Gastroesophageal sphincter (tissue), 4 donors: Measurements from ENCODE around the gene SYNGR3. TPM values are rescaled to one million over a fixed set of nuclear protein-coding genes. Genes with fewer than 3 reads are reported as not detected.

Experiments
- ATAC-seq: fragments of 150-250 bp; one replicate; pipeline ENCODE4 v1.9.1; 2016; ENCODE audit warnings: mild to moderate bottlenecking, moderate library complexity
- H3K27ac ChIP-seq, 4 donors: fragments of 200-600 bp; sonication (generic) in 3 of 4; 1 replicate in 3 of 4; 2 replicates in 1 of 4; pipeline ENCODE4 v1.5.1; 2016 to 2019
- H3K27me3 ChIP-seq: fragments of 200-600 bp; sonication (generic); one replicate; pipeline ENCODE4 v1.5.1; 2019
- H3K36me3 ChIP-seq, 2 donors: fragments of 200-600 bp; sonication (generic); one replicate each; pipeline ENCODE4 v1.5.1; 2019; ENCODE audit warnings: control low read depth in 1 of 2
- H3K4me1 ChIP-seq, 3 donors: fragments of 200-600 bp; sonication (generic); 1 replicate in 2 of 3; 2 replicates in 1 of 3; pipeline ENCODE4 v1.5.1; 2016 to 2019; ENCODE audit warnings: control low read depth in 2 of 3
- H3K4me3 ChIP-seq, 2 donors: fragments of 200-600 bp; sonication (generic); one replicate each; pipeline ENCODE4 v1.5.1; 2019; ENCODE audit warnings: mild to moderate bottlenecking in 1 of 2, moderate library complexity in 1 of 2
- H3K9me3 ChIP-seq, 3 donors: fragments of 200-600 bp; sonication (generic); one replicate each; pipeline ENCODE4 v1.5.1; 2017 to 2019; ENCODE audit warnings: control low read depth in 2 of 3
- CTCF ChIP-seq, 4 experiments: fragments of 200-600 bp in 2 of 4; fragments of 450-650 bp in 2 of 4; sonication (generic) in 1 of 4; IDR thresholded peaks; one replicate each; pipeline ENCODE4 v1.5.1; 2017 to 2019; ENCODE audit warnings: antibody characterized with exemption in 4 of 4, mild to moderate bottlenecking in 2 of 4, moderate library complexity in 2 of 4
- EP300 ChIP-seq: sonication (generic); formaldehyde crosslinking; IDR thresholded peaks from one replicate; pipeline ENCODE4 v1.6.1; 2017; ENCODE audit warnings: antibody characterized with exemption, mild to moderate bottlenecking
- POLR2A ChIP-seq, 2 donors: fragments of 450-650 bp; IDR thresholded peaks; one replicate each; pipeline ENCODE4 v1.6.1; 2017; ENCODE audit warnings: antibody characterized with exemption in 2 of 2, mild to moderate bottlenecking in 2 of 2, moderate library complexity in 1 of 2
- POLR2AphosphoS5 ChIP-seq: sonication (generic); formaldehyde crosslinking; IDR thresholded peaks from one replicate; pipeline ENCODE4 v1.6.1; 2017; ENCODE audit warnings: antibody characterized with exemption
- WGBS, 2 donors: methylation state at CpG; one replicate each; pipeline ENCODE4 v1.1.5; 2018; ENCODE audit warnings: low coverage in 1 of 2; 5-methylcytosine and 5-hydroxymethylcytosine counted together
- total RNA-seq, 4 donors: library from RNA; depleted of rRNA; stranded (reverse); fragments of >200 nt; gene quantifications; one replicate each; pipeline ENCODE4 v1.1.0, GENCODE V29; 2016

The SYNGR3 gene
- total RNA-seq, 4 donors from 2014 or later = 1.2 to 5.1 (median 3.1) TPM; not detected in 1

DNA sequence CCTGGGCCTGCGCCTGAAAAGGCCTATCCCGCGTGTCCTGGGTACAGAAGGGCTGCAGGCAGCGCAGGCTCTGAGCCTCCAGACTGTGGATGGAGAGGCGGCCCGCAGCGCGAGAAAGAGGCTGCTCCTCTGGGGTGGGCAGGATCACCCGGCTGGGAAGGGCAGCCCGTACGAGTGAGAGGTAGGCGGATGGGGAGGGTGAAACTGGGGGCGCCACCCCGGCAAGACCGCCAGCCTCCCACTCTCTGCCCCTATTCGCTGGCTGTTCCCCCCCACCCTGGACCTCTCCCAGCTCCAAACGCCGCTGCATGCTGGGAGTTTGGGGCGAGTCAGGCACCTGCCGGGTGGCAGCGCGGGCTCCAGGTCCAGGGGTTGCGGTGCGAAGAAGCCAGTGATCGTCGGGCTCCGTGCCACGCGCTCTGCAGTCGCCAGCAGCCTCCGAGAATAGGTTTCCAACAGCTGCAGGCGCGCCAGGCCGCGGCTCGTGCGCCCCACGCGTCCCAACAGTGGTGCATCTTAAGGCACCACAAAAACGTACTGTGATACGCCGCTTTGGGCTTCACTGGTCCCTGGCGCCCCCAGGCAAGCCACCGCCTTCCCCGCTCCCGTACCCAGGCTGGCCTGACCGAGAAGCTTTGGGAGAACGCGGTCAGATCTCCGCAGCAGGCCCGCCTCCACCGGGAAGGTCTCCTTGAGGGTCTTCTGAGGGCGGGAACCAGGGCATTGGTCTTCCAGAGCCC is 9.6 kb upstream of the SYNGR3 start:
- ATAC-seq = no peak
- peaks cover 81% of the 10 kb centered on the region for H3K27me3 ChIP-seq
- peaks cover 0 to 41% of the 10 kb centered on the region in 2 donors for H3K36me3 ChIP-seq
- H3K27ac ChIP-seq = no peak overlapping the region
- no peak overlapping the region for H3K4me3 ChIP-seq
- no peaks in the 10 kb centered on the region for H3K9me3 ChIP-seq
- TF ChIP-seq EP300 = no peak
- TF ChIP-seq CTCF (IDR thresholded peaks at IDR 0.05) = no peak
- no peak for TF ChIP-seq POLR2AphosphoS5
- TF ChIP-seq POLR2A (IDR thresholded peaks at IDR 0.05) = no peak
- WGBS, 2 donors = 12% methylated on average over 5 of the region's 53 CpGs; no CpG with 5 or more reads in 1 of the 2 donors
- peaks cover 0 to 42% (median 9%) of the 10 kb centered on the region in 3 donors for H3K4me1 ChIP-seq

- Histone ChIP-seq H3K9me3 (no peaks in the 10 kb centered on the region), H3K27ac (no peak overlapping the region), H3K4me1 (peaks cover 0 to 48% (median 11%) of the 10 kb centered on the region in 3 donors), H3K27me3 (peaks cover 76% of the 10 kb centered on the region), H3K4me3 (no peak overlapping the region), H3K36me3 (peaks cover 0 to 41% of the 10 kb centered on the region in 2 donors)
- WGBS, 2 donors = 10% methylated on average over 4 of the region's 16 CpGs; no CpG with 5 or more reads in 1 of the 2 donors
- no peak for ATAC-seq
- TF ChIP-seq POLR2AphosphoS5 (no peak), POLR2A (IDR thresholded peaks at IDR 0.05) (no peak), CTCF (IDR thresholded peaks at IDR 0.05) (no peak), EP300 (no peak)
Measured at GRCh38 chr16:1980770-1981087, 9.0 kb upstream of the SYNGR3 start.

DNA sequence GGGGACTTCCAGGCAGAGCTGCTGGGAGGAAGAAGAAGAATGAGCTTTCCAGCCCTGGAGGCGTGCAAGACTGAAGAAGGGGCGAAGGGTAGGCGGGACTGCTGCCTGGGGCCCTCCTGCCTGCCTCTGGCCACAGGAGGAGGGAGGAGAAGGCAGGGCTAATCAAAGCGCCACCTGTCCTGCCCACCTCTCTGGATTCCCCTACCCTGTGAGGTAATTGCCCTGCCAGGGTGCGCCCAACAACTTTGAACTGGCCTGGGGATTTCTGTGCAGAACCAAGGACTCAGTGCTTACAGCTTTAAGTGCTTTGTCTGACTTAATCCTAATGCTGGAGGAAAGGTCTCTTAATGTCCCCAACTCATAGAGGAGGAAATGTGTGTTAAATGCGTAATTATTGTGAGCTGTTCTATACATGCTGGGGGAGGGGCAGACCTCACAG is 8.4 kb upstream of the SYNGR3 start, which contains the start of gene NOXO1:
NOXO1 (minus strand) TSS at position 72 of the 439 bp plus-strand sequence. CDS start 290 bp downstream, outside the sequence.
- peaks cover 0 to 48% (median 11%) of the 10 kb centered on the region in 3 donors for H3K4me1 ChIP-seq

GRCh38 chr16:1982013-1982433 is 7.7 kb upstream of the SYNGR3 start:
- H3K4me1 ChIP-seq = peaks cover 0 to 48% (median 11%) of the 10 kb centered on the region in 3 donors
- ATAC-seq = no peak
- TF ChIP-seq CTCF (IDR thresholded peaks at IDR 0.05) (no peak), EP300 (no peak), POLR2AphosphoS5 (no peak), POLR2A (IDR thresholded peaks at IDR 0.05) (no peak)
- H3K4me3 ChIP-seq = no peak overlapping the region
- WGBS, 2 donors = 57% methylated on average over 1 of the region's 5 CpGs; no CpG with 5 or more reads in 1 of the 2 donors
- H3K9me3 ChIP-seq = no peaks in the 10 kb centered on the region
- no peak overlapping the region for H3K27ac ChIP-seq
- H3K36me3 ChIP-seq = peaks cover 0 to 41% of the 10 kb centered on the region in 2 donors
- peaks cover 63% of the 10 kb centered on the region for H3K27me3 ChIP-seq

More for the DNA sequence above, 8.4 kb upstream of the SYNGR3 start, which contains the start of gene NOXO1:
- no peak for TF ChIP-seq POLR2A (IDR thresholded peaks at IDR 0.05)
- no peak for TF ChIP-seq EP300
- no peak for TF ChIP-seq CTCF (IDR thresholded peaks at IDR 0.05)
- no peak for TF ChIP-seq POLR2AphosphoS5
- Histone ChIP-seq H3K36me3 (peaks cover 0 to 41% of the 10 kb centered on the region in 2 donors), H3K27ac (no peak within 1 kb of the TSS), H3K4me3 (no peak within 1 kb of the TSS), H3K9me3 (no peaks in the 10 kb centered on the region), H3K27me3 (peaks cover 69% of the 10 kb centered on the region)
- ATAC-seq = no peak
- 29 to 40% methylated on average over 1 to 5 of the region's 6 CpGs for WGBS, 2 donors
